Stimulated activated CD8-positive, alpha-beta memory T cell treated with anti-CD3 and anti-CD28 coated beads, Interleukin-15, amount 100 ng/mL, for 48 hours (primary cell): ENCODE measurements around the gene VPS26B.
"Not testable (repeated sequence)": the region's sequence is repeated elsewhere in the genome, so short reads cannot be mapped to it uniquely, and the experiment has no call there.

ENCODE experiments used
- DNase-seq, 2 donors: peaks; one replicate each; pipeline ENCODE4 v3.0.0-alpha.2; 2020; ENCODE audit warnings: low read depth in 2 of 2

VPS26B gene

DNA sequence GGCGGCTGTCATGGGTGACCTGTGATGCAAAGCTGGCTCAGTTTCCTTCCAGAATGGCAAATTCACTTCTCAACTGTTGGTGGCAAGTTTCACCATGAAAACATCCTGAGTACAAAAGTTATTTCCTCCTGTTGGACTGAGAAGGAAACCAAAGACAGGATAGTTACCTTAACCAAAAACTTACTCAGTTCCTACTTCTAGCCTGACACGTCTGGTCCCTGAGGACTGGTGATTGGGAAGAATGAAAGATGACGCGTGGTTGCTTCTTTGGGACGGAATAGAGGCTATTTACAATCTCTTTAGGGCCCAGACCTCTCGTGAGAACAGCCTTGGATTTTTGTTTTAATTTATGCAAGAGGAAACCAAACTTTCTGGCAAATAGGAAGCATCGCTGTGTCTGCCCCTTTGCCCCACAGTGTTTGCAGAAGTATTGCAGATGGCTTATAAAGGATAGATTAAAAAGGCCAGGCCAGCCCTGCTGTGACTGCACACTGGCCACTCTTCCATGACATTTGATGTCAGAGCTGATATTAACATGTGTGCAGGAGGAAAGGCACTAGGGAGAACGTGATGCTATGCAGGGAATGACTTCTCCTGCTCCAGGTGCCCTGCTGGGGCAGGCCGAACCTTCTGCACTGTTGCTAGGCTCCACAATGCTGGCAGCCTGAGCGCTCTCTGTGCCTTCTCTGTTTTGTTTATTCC lies 7.6 kb downstream of the VPS26B start:
- DNase-seq = no peak

DNA sequence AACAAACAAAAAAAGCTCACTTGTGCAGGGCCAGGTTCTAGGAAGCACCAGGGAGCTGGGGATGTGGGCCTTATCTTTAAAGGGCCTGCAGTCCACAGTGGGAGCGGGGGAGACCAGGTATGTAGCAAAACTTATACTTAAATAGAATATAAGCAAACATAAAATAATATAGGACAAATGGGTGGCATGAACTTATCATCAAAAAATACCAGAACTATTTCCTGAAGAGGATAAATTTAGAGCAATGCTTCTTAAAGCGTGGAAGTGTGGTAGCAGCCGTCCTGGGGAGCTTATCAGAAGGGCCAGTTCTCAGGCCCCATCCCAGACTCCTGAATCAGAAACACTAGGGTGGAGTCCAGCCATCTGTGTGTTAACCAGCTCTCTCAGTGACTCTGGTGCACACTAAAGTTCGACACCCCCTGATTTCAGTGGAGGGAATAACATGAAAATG lies 9.3 kb downstream of the VPS26B start:
- no peak for DNase-seq

DNA sequence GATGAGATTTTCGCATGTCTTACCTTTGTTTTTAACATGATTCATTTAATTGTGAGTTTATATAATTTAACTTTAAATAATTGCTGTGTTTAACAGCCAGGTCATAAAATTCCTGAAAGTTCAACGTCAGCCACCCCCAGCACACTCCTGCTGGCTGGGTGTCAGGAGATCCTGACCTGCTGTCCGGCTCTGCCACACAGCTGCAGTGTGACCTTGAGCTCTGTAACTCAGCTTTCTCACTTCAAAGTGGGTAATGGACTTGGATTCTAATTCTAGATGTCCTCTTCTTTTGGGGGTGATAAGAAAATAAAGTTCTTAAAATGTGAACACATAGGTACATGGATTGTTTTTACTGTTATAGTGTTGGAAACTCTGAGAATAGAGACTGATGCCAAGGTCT lies 10.9 kb downstream of the VPS26B start:
- DNase-seq = no peak

DNA sequence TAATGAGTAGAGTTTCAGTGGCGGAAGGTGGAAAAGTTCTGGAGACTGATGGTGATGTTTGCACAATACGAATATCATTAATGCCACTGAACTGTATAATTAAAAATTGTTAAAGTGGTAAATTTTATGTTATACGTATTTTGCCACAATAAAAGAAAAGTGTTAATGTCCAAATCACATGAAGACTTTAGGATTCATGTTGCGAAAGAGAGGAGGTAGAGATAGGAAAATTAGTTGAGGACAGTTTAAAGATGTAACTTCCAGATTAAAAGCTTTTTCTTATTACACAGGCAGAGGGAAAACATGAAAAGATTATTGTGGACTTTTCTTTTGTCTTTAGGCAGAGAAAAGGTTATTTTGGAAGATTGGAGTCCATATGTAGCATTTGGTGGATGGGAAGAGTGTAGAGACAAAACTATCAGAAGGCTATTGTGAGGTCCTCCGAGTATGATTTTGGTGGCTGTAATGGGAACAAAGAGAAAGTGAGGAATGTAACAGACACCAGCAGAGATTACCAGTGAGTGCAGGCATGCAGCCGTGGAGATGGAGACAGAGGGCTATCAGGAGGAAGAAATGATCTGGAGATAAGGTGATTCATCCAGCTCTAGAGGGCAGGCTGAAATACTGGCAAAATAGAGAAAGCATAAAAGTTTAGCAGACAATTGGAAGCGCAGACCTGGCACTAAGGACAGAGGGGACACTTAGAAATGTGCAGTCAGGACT lies 12.5 kb downstream of the VPS26B start:
- no peak for DNase-seq

DNA sequence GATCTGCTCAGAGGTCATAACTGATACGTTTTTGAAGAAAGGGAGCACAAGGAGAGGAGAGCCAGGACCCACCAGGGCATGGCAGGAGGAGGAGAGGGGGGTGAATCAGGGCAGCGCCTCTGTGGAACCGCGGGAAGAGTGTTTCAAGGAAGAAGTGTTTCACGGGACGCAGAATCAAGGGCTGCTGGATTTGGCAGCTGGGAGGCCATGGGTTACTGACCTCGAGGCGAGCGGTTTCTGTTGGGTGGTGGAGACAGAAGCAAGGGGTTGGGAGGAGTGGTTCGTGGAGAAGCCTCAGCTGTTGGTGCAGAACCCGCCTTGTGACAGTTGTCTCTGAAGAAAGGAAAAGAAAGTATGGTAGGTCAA lies 13.1 kb downstream of the VPS26B start:
- DNase-seq = no peak

DNA sequence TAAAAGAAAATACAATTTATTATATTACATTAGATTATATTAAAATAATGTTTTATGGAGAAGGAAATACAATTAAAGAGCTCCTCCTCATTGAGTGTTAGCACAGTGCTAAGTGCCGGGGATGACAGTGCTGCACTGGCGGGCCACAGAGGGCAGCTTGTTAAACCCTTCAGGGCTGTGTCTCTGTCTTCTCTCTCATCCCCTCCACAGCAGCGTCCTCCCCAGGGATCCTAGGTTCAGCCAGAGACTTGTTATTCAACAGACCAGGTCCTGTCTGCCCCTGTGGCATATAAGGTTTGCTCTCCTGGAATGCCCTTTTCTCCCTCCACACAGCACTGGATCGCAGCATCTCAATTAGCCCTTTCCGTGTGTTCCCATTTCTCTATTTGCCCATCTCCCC lies 14.5 kb downstream of the VPS26B start:
- no peak for DNase-seq

DNA sequence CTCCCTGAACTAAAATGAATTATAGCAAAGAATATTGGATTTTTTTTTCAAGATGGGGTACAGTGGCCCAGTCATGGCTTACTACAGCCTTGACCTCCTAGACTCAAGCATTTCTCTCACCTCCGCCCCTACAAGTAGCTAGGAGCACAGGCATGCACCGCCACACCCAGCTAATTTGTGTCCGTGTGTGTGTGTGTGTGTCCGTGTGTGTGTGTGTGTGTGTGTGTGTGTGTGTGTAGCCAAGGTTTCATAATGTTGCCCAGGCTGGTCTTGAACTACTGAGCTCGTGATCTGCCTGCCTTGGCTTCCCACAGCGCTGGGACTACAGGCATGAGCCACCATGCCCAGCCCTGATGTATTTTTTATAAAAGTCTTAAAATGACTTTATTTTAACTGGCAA lies 16.1 kb downstream of the VPS26B start:
- DNase-seq = no peak

DNA sequence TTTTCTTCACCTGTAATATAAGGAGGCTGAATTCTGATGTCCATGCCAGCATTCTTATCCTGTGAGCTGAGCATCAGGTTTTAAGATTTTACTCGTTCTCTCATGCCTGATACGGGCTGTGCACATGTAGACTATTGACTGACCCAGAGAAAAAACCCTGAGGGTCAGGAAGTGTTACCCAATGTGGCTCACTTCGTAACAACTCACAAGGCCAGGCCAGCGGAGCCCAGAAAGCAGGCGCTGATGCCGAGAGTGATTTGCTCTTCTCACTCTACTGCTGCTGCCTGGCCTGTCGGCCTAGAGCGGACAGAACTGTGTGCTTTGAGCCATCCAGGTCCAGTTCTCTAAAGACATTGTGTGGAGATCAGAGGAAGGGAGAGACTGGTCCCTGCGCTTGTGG lies 17.9 kb downstream of the VPS26B start:
- no peak for DNase-seq

DNA sequence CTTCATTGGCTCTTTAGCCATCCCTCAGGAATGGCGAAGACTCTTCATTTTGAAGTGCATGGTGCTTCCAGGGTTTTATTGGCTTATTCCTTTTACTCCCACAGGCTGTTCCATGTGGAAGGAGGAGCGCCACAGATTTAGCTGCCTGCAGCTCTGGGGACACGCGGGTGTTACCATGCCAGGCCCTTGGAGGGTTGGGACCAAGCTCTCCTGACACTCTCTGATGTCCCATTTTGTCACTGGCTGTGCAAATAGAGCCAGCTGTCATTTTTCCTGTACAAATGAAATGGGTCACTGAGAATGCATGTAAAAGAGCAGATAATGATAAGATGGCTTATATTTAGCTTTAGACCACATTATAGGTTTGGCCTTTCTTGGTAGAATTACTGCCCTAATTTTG lies 19.4 kb downstream of the VPS26B start:
- no peak for DNase-seq

DNA sequence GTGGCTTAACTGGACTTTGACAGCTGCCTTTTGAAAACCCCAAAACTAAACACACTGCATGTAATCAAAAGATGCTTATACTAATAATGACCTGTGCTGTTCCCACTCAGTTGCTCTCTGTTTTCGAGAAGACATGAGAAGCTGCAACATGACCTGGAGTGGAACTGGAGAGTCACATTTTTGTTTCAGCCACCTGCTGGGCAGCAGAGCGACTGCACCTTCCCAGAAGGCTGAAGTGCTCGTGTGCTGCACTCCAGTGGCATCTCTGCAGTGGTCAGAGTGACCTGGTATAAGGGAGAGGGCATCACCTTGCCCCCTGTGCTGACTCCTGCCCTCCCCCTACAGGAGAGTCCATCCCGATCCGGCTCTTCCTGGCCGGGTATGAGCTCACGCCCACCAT lies 20.1 kb downstream of the VPS26B start:
- DNase-seq = no peak

DNA sequence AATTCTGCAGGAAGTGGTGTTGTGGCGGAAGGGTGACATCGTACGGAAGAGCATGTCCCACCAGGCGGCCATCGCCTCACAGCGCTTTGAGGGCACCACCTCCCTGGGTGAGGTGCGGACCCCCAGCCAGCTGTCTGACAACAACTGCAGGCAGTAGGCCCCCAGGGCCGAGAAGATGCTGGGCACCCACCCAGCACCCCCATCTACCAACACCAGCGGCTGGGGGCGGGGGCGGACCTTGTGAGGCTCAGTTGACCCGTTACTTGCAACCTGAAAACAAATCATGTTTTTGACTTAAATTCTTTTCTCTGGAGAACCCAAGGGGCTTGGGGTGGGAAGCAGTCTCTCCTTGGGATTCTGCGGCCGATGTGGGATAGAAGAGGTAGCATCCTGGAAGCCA lies 21.0 kb downstream of the VPS26B start:
- DNase-seq = no peak

DNA sequence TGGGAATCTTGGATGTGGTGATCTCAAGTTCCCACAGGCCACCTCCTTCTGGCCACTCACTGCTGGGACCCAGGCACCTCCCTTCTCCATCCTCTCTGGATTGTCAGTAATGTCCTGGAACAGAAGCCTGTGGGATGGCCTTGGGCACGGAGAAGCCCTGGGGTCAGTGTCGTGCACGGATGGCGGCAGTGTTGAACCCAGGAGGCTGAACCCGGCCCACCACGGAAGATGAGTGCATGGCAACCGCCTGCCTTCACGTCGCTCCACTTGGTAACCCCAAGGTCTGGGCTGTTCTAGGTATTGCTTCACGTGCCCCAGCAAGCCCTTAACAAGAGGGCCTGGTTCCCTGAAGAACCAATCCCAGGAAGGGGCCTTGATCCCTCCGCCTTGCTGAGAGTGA lies 21.6 kb downstream of the VPS26B start:
- no peak for DNase-seq

DNA sequence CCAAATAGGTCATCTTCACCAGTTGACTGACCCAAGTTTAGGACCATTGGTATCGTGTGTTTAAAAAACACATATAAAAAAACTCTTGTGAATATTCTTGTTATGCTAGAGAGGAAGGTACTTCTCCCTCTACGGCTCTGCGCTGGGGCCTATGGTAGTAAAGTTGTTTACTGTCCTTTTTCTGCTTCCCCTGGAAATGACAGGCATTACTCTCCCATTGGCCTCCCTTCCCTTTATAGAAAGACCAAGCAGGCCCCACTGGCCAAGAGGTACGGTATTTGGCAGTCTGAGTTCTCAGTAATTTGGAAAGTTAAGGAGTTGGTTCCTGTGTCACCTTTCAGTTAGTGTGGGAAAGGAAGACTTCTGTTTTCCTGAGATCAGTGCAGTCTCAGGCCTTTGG lies 22.2 kb downstream of the VPS26B start:
- DNase-seq = no peak

DNA sequence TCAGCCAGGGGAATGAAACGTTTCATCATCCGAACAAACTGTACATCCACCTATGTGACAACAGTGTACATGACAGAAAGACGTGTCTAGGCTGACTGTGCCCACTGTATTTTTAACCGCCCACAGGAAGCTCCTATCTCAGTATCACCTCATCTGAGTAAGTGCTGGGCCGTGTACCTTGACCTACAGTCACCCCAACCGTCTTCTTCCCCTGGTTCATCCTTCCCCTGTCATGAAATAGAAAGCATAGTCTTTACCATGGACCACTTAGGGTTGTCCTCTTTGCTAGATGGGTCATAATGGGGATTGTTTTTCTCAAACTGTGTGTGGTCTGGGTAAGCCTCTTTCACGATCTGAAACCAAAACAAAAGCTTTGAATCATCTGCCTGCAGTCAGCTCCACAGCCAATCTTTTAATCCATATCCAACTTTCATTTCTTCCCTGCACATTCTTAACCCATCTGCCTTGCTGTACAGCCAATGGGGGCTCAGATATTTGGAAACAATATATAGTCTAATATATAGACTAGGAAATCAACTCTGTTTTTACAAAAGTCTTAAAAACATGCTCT lies 24.5 kb downstream of the VPS26B start:
- peak in 1 of 2 donors; percentile 14 for DNase-seq

DNA sequence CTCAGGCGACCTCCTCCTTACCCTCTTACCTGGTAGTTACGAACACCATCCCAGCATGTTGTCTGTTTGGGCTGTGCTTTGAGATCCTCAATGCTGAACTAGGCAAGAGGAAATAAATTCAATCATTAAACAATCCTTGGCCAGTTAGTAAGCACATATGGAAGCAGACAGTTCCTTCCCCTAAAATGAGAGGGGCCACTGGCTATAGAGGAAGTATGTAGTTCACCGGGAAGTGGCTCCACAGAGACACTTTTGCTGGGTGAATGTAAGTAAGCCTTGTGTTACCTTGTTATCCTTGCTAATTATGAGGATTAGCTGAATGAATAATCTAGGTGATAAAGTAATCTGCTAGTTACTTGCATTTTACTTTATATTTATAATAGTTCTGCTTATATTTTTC lies 25.8 kb downstream of the VPS26B start:
- DNase-seq = no peak

DNA sequence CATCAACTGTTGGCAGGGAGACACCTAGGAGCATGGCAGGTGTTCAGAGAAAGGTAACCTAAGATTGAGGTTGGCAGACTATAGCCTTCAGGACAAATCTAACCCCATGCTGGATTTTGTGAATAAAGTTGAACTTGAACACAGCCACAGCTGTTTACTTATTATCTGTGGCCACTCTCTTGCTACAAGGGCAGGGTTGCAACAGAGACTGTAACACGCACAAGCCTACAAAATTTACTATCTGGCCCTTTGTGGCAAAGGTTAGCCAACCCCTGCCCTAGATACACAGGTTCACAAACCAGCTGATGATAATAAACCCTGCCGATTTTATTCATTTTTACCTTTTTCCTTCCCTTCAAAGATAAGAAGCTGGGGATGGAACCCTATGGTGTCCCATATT lies 26.2 kb downstream of the VPS26B start:
- DNase-seq = no peak

DNA sequence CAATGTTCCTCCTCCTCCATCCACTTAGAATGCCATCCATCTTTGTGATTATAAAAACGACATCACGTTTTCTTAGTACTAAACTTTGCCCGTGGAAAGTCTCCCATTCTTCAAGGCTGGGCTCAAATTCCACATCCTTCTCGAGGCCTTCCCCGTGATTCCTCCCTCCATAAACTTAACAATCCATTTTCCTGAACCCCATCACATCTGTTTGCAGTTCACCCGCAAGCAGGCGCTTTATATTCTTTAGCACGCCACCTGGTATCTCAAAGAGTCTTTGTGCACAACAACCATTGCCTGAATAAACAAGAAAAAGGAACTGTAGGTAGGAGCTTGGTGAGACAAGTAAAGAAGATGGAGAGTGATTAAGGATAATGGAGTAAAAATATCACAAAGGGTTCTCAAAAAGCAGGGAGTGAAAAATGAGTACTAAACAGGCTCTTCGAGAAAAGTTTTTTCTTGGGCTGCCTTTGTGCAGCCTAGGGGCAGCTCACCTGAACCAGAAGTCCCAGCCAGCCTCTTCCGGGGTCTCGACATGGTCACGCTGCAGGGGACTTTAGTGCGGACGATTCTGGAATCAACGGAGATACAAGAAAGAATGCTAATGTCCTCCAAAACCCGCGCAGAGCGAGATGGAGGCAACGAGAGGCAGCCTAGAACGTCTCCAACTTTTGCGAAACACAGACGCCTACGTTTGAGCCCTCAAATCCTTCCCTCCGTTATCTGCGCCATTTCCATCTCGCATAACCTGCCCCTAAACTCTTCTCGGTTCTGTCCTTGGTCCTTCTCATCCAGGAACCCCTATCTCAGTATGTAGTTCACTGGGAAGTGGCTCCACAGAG lies 28.1 kb downstream of the VPS26B start:
- DNase-seq = no peak

DNA sequence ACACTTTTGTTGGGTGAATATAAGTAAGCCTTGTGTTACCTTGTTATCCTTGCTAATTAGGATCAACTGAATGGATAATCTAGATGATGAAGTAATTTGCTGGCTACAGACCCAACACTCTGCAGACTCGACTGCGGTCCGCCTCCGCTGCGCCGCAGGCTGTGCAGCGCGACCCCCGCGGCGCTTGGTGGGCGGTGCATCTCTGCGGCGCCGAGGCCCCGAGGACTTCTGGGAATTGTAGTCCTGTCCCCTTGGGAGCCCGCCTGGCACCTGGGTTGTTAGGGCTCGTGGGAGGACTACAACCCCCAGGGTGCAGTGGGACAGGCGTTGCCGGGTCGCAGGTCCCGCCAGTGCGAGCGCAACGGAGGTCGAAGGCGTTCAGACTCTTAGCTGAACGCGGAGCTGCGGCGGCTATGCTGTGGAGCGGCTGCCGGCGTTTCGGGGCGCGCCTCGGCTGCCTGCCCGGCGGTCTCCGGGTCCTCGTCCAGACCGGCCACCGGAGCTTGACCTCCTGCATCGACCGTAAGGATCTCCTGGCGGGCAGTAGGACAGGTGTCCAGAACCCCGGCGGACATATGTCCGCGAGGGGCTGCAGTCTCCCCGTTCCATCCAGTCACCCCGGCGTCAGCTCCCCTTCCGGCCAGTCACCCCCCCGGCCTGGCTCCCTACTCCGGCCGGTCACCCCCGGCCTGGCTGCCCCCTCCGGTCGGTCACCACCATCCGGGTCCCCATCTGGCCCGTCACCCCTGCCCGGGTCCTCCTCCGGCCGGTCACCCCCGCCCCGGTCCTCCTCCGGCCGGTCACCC lies 28.9 kb downstream of the VPS26B start, which contains the start of the genes ACAD8 and THYN1:
ACAD8 (plus strand) TSS at position 381 of the 806 bp plus-strand sequence; CDS start at position 414, 33 bp downstream.
THYN1 (minus strand) TSS at position 165 of the 806 bp plus-strand sequence. CDS start 470 bp downstream, outside the sequence.
- DNase-seq = peak; percentile 95

DNA sequence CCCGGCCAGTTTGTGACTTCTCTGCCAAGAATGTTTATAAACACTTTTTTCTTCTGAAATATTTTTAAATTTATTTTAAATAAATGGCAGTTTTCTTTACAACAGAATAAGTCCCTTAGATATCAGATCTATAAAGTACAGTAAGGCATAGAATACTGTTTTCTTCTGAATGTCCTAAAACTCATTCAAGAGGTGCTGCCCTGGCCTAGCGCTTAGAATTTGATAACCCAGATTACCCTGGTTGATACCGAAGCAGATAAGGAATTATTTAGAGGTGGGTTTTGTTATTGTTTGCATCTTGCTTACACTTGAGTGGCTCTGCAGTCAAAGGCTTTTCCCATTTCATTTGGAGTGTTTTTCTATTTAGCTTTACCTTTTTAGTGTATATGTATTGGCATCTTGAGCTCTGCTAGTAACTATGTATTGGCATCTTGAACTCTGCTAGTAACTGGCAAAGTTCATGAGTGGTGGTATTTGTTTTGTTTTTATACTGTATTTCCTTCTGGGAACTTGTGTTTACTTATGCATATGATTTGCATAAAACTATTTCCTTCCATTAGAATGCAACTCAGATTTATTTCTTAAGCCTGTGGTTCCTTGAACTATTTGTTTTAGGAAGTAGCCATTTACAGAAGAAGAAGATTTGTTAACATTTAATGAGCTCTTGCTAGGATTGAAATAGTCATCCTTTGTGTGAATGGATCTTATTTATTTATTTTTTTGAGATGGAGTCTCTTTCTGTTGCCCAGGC lies 30.1 kb downstream of the VPS26B start:
- DNase-seq = no peak

DNA sequence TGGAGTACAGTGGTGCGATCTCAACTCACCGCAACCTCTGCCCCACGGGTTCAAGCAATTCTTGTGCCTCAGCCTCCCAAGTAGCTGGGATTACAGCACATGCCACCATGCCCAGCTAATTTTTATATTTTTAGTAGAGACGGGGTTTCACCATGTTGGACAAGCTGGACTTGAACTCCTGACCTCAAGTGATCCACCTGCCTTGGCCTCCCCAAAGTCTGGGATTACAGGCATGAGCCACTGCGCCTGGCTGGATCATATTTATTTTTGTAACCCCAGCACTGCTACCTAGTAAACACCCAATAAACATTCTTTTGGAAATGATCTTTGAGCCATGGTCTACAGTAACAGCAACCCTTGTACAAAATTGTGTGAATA lies 30.7 kb downstream of the VPS26B start:
- DNase-seq = not testable (repeated sequence)

DNA sequence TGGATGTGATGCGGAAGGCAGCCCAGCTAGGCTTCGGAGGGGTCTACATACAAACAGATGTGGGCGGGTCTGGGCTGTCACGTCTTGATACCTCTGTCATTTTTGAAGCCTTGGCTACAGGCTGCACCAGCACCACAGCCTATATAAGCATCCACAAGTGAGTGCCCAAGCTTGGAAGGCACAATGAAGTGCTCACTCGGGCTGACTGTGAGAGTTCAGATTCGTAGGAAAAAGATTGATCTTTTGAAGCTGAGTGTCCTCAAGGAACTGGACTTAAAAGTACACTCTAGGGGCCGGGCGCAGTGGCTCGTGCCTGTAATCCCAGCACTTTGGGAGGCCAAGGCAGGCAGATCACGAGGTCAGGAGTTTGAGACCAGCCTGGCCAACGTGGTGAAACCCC lies 32.6 kb downstream of the VPS26B start:
- DNase-seq = no peak
